Fibroblast of peridontal ligament (primary cell): ENCODE measurements around the gene BRD1.

Experiments used
- DNase-seq: peaks from one replicate; pipeline ENCODE4 v3.0.0-alpha.2; 2010; ENCODE audit errors: extremely low read depth

Gene BRD1

DNA sequence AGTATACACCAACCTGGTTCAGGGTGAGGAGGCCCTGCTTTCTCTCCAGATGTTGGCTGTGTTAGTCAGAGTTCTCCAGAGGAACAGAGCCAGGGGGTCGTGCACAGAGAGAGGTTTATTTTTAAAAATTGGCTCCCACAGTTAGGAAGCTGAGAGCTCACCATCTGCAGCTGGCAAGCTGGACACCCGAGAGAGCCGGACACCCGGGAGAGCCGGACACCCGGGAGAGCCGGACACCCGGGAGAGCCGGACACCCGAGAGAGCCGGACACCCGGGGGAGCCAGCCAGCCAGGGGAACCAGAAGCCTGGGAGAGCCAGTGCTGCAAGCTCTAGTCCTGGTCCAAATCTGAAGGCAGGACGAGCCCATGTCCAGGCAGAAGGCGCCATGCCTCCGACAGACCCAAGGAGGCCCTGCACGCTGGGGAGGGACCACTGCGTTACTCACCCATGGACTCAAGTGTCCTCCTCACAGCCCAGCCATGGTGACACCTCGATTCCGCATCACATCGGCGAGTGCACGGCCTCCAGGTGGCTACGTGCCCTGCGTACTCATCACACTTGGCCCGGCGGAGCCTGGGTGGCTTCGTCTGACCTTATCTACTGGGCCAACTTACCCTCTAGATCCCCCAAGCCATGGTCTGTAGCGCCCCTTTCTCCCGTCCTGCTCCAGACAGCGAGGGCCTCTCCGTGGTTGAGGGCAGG, 99.0 kb downstream of the BRD1 start:
- no peak for DNase-seq

DNA sequence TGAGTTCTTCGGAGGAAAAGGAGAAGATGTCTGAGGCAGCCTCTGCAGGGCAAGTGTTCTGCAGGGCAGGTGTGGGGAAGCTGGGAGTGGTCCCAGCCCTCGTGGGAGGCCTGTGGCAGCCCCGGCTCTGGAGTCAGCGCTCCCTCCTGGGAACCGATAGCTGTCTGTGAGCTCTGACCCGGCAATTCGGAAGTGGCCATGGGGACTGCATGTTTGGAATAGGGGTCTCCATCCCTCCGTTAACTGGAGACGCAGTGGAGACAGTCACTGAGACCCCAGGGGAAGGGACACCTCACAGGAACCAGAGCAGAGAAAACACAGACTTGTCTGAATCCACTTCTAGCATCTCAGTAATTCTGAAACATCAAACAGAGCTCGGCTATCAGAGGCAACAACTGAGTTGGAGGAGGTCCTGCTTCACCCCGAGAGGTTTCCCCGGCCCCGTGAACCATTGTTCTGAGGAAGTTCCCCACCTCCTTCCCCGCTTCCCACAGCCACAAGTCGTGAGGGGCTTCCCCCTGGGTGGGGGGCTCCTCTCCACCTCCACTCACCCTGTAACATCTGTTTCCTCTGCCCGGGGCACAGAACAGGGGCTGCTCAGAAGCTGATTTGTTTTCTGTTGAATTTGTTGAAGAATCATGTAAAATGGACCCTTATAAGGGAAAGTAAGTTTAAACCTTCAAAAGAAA, 99.6 kb downstream of the BRD1 start:
- DNase-seq: no peak

DNA sequence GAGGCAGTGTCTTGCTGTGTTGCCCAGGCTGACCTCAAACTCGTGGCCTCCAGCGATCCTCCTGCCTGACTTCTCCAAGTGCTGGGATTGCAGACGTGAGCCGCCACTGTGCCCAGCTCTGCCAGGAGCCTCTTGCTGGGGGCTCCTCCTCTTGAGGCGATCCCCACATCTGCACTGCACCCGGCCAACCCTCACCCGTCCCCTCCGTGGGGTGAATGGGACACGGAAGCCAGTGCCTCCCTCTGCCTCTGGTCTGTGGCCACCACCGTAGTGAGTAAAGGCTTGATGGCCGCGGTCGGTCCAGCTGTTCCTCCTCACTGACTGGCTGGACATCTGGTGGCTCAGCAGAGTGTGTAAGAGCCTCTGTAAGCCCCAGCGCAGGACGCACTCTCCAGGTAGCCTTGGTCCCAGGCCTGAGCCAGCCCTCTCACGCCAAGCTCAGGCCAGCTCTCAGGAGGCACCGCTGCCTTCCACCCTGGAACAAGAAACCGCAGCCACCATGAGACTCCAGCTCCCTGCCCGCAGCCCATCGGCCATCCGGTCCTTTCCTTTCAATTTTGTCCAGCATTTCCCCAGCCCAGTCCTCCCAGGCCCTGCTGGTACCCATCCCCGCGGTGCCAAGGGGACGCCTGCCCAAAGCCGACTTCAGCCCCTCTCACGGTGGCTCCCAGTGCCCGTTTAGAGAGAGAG, 100.3 kb downstream of the BRD1 start:
- no peak for DNase-seq

DNA sequence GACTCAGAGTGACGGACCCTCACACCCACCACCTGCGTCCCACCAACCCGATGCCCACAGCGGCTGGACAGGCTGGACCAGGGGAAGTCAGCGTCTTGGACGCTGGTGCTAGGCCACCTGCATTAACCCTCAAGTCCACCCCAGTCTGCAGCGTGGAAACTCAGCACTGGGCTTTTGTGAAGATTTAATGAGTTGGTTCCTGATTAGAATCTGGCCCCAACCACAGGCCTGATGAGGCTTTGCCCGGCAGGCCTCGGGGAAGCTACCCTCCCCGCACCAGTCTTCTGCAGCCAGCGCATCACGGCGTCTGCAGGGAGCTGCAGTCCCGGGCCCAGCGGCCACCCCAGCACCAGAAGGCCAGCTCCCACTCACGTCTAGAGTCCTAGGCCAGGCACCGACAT, 101.0 kb downstream of the BRD1 start:
- DNase-seq: no peak

DNA sequence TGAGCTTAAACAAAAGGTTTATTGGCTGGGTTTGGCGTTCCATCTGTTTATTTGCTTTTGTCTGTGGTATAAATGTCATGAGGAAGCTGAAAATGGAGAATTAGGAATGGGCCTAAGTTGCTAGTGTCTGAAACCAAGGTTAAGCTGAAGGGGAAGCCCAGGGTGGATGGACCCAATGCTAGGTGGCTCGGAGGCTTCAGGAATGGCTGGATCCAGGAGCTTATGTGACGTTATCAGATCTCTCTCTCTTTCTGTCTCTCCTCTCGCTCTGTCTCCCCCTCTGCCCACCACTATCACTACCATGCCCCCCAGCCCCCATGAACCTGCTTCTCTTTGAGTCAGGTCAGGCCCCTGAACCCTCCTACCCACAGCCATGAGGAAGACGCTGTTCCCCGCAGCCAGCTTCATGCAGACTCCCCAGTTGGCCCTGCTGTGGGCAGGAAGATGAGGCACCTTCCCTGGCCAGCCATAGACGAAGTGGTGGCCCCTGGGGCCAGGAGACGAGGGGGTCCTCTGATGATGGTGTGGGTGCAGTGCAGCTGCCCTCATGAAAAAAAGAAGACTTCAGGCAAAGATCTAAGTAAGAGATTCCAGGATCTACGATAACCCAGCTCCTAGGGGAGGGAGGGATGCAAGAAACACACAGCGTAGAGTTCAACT, 101.5 kb downstream of the BRD1 start:
- no peak for DNase-seq

GRCh38 chr22:49725516-49725915, 102.2 kb downstream of the BRD1 start:
- no peak for DNase-seq

DNA sequence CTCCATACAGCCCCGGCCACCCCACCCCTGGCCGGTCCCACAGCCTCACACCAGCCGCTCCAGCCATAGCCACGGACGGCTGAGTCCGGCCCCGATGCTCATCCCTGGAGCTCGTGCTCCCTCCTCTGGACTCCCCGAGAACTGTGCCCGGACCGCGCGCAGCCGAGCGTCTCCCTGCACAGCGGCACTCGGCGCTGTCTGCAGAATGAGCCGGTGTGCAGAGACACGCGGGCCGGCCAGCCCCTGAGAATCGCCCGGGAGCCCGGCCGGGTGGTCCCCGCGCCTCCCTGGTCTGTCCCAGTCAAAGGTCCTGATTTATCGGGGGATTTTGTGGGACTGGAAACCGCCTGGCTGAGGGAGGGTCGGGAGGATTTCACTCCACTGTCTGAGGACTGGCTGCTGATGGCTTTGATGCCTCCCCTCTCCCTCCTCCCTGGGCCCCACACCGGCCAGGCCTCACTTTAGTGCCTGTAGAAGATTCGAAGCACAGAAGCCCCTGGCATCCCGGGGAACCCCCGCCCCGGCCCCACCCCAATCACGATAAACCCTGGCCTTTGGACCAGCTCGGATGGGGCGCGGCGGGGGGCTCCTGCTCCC, 102.7 kb downstream of the BRD1 start:
- peak; percentile 2 for DNase-seq

DNA sequence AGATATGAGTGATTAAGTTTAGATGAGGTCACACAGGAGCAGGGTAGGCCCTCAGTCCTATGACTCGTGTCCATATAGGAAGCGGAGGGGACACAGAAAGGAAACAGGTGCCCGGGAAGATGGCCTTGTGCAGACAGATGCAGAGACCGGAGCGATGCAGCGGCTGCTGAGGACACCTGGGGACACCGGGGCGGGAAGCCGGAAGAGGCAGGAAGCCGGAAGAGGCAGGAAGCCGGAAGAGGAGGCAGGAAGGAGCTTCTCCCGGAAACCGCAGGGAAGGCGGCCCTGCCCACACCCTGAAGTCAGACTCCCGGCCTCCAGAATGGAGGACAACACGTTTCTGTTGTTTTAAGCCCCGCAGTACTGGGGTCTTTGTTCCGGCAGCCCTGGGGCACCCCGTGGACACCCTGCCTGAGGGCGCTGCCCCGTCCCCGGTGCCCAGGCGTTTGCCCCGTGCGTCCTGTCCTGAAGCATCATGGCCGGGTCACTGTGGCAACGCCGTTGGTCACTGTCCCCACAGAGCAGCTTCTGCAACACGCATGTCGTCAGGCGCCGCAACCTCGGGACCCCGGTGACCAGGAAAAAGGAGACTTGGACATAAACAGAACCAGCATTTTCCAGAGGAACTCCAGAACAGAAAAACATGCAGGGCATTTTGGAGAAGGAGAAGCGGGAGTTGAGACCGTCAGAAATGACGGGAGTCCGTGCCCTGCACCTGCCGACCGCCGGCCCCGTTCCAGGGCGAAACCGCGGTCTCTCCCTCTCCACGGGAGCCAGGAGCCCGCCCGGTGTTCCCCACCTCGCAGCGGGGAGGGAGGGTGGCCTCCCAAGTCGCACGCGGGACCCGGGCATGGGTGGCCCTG, 103.4 kb downstream of the BRD1 start:
- no peak for DNase-seq

- DNase-seq: no peak
Measured at GRCh38 chr22:49723478-49724029, 104.1 kb downstream of the BRD1 start.
